GM10248 (cell line): ENCODE data around the gene HPD.
"Not testable (repeated sequence)": the region's sequence is repeated elsewhere in the genome, so short reads cannot be mapped to it uniquely, and the experiment has no call there.

ENCODE experiments used
- CTCF ChIA-PET: fragments of 300-600 bp; sonication (Branson Sonifier 250); formaldehyde crosslinking; extraction: SDS; loops from one replicate; lab custom pipeline; 2021; ENCODE audit warnings: antibody characterized with exemption; lab: Yijun Ruan, JAX
- POLR2A ChIA-PET: fragments of 350-650 bp; sonication (Branson Sonifier 250); formaldehyde crosslinking; extraction: SDS; loops from one replicate; lab custom pipeline; 2020; ENCODE audit warnings: antibody characterized with exemption; lab: Yijun Ruan, JAX
- DNase-seq: peaks from one replicate; pipeline ENCODE4 v3.0.0; 2012; ENCODE audit errors: extremely low spot score
- CTCF ChIP-seq: IDR thresholded peaks from 2 replicates; pipeline ENCODE4 v1.5.1; 2012; ENCODE audit warnings: mild to moderate bottlenecking, low read depth; ENCODE audit errors: extremely low read depth, missing control alignments, control extremely low read depth

Gene HPD

GRCh38 chr12:121793440-121793837, 65.2 kb downstream of the HPD start, which contains the start of gene RHOF:
Gene RHOF, minus strand, starts transcription at chr12:121793688. Its CDS starts 55 bp downstream, at chr12:121793633.
- no peak for TF ChIP-seq CTCF
- POLR2A ChIA-PET = interaction anchor here (0.6 to 3.8 kb wide), 5 partner anchors 9 to 91 kb away, joined by 3 to 22 read pairs (median 7); no protein-coding TSS in a partner anchor
- CTCF ChIA-PET = interaction anchor here (0.7 to 14.7 kb wide), 43 partner anchors 14 to 443 kb away, joined by 3 to 565 read pairs (median 9); partner anchors contain the start of genes CFAP251, MORN3, ORAI1 and PSMD9
- peak; percentile 75 for DNase-seq

- TF ChIP-seq CTCF = peak; percentile 34
- DNase-seq = peak; percentile 74
- CTCF ChIA-PET = interaction anchor here (0.8 to 14.7 kb wide), 27 partner anchors 15 to 296 kb away, joined by 3 to 565 read pairs (median 11); partner anchors contain the start of genes CFAP251, PSMD9, SETD1B and TMEM120B
- POLR2A ChIA-PET = interaction anchor here (0.6 to 3.8 kb wide), 5 partner anchors 9 to 90 kb away, joined by 3 to 22 read pairs (median 7); no protein-coding TSS in a partner anchor
Observed at GRCh38 chr12:121792607-121793439, 65.8 kb downstream of the HPD start.

GRCh38 chr12:121791671-121792551, 66.7 kb downstream of the HPD start:
- DNase-seq = no peak
- no peak for TF ChIP-seq CTCF
- ChIA-PET POLR2A (interaction anchor here (0.6 to 3.6 kb wide), 3 partner anchors 10 to 71 kb away, joined by 5 to 12 read pairs (median 6); no protein-coding TSS in a partner anchor), CTCF (interaction anchor here (1.0 to 14.7 kb wide), 7 partner anchors 15 to 239 kb away, joined by 3 to 565 read pairs (median 36); partner anchors contain the start of genes CFAP251, SETD1B and TMEM120B)

GRCh38 chr12:121790785-121791184, 67.9 kb downstream of the HPD start:
- CTCF ChIA-PET = interaction anchor here (10.8 to 14.7 kb wide), 2 partner anchors 14 to 17 kb away, joined by 533 to 565 read pairs; partner anchors contain the start of gene SETD1B
- DNase-seq = not testable (repeated sequence)
- POLR2A ChIA-PET = interaction anchor here (3.6 kb wide), 1 partner anchor 9 kb away, joined by 12 read pairs; no protein-coding TSS in a partner anchor

- TF ChIP-seq CTCF = no peak
- peak; percentile 83 for DNase-seq
- ChIA-PET POLR2A (interaction anchor here (0.6 kb wide), 1 partner anchor 18 kb away, joined by 3 read pairs; no protein-coding TSS in a partner anchor), CTCF (interaction anchor here (0.8 to 14.7 kb wide), 4 partner anchors 13 to 103 kb away, joined by 3 to 565 read pairs (median 268); partner anchors contain the start of gene SETD1B)
Observed at GRCh38 chr12:121789800-121790728, 68.6 kb downstream of the HPD start.
